Esophagus squamous epithelium (tissue), 4 donors: ENCODE data around the gene TRAF7.

Source experiments
- POLR2A ChIP-seq, 4 donors: fragments of 450-650 bp; IDR thresholded peaks; one replicate each; pipeline ENCODE4 v1.6.1; 2017; ENCODE audit warnings: antibody characterized with exemption in 4 of 4, mild to moderate bottlenecking in 4 of 4, moderate library complexity in 3 of 4
- TF ChIP-seq, protein P1 (sequence below), 6 experiments: fragments of 450-650 bp in 4 of 6; fragments of 200-600 bp in 2 of 6; sonication (generic) in 2 of 6; IDR thresholded peaks; one replicate each; pipeline ENCODE4 v1.5.1; 2016 to 2019; ENCODE audit warnings: antibody characterized with exemption in 6 of 6, mild to moderate bottlenecking in 4 of 6, moderate library complexity in 4 of 6

DNA sequence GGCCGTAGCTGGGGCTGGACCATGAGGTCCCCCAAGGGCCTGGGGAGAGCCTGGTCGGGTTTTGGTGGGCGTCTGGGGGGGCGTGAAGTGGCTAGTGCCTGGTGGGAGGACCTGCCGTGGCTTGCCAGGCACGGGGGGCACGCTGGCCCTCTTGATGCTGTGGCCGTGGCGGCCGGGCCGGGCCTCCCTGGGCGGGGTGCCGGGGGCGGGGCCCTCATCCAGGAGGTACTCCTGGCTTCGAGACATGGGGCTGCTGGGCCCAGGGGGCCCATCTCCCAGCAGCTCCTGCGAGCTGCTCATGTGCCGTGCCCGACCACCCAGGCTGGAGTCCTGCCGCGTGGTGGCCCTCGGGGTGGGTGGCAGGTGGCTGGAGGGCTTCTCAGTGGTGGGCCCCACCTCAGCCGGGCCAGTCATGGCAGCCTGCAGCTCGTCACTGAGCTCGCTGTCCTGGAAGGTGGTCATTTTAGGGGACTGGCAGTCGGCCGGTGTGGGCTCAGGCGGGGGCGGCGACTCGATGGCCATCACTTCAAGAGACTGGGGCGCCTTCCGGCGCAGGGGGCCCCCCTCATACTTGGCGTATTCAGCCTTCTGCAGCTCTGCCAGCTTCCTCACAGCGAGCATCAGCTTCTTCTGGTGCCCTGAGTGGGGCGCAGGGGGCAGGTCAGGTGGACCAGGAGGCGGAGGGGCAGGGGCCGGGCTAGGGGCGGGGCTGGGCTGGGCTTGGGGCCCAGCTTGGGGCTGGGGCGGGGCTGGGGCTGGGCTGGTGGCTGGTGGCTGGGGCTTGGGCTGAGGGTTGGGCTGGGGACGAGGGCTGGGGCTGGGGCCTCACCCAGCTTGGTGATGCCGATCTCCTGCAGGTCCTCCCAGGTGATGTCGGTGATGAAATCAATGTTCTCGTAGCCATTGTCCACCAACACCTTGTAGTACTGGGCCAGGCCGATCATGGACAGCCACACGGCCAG is 25.7 kb downstream of the TRAF7 start:
- TF ChIP-seq, protein P1, sequence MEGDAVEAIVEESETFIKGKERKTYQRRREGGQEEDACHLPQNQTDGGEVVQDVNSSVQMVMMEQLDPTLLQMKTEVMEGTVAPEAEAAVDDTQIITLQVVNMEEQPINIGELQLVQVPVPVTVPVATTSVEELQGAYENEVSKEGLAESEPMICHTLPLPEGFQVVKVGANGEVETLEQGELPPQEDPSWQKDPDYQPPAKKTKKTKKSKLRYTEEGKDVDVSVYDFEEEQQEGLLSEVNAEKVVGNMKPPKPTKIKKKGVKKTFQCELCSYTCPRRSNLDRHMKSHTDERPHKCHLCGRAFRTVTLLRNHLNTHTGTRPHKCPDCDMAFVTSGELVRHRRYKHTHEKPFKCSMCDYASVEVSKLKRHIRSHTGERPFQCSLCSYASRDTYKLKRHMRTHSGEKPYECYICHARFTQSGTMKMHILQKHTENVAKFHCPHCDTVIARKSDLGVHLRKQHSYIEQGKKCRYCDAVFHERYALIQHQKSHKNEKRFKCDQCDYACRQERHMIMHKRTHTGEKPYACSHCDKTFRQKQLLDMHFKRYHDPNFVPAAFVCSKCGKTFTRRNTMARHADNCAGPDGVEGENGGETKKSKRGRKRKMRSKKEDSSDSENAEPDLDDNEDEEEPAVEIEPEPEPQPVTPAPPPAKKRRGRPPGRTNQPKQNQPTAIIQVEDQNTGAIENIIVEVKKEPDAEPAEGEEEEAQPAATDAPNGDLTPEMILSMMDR (IDR thresholded peaks at IDR 0.05) = no peak
- no peak for TF ChIP-seq POLR2A (IDR thresholded peaks at IDR 0.05)
